ENCODE results near the gene SLC6A4. TPM values are rescaled to one million over a fixed set of nuclear protein-coding genes. Genes with fewer than 3 reads are reported as not detected.

SLC6A4 gene
- total and polyA plus RNA-seq, 2 of the 8 experiments (the other 6 are each of a cell fraction or from before 2014, with no cell fraction given), result 0.09 to 0.33 TPM

DNA sequence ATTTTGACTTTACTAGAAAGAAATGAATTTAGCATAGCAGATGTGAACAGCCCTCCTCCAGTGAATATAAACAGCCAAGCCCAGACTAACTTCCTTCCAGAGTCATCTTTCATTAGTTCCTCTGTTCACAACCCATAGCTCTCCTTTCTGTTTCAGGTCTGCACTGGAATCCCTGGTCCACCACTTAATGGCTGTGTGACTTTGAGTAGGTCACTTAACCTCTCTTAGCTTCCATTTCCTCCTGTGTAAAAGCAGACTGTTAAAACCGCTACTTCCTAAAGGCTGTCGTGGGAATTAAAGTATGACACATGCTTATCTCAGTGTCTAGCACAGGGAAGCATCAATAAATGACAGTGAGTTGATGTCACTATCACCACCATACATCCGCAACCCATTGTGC lies 7.5 kb downstream of the SLC6A4 start:
- H4K8ac ChIP-seq (ENCODE audit: extremely low read depth, insufficient read depth, low read length), result no peak overlapping the region
- H4K5ac ChIP-seq (ENCODE audit: insufficient read length, low read depth, low read length), result no peak overlapping the region
- 89% methylated on average over 3 of the region's 3 CpGs; no CpG with 5 or more reads in 1 of the 2 experiments for WGBS, 2 experiments (ENCODE audit: extremely low coverage in 1 of 2, insufficient coverage in 1 of 2, insufficient read length in 1 of 2, insufficient replicate concordance in 2 of 2, low coverage in 1 of 2, low lambda C conversion rate in 2 of 2, missing lambda C conversion rate in 1 of 2)
- no peaks in the 10 kb centered on the region for H4K20me1 ChIP-seq (replicated peaks in 1 of 2; ENCODE audit: control insufficient read depth in 1 of 2, insufficient read depth in 2 of 2, low read length in 2 of 2)
- no peak overlapping the region for H2AFZ ChIP-seq (ENCODE audit: low read length)
- no peak overlapping the region for H3K9ac ChIP-seq (replicated peaks in 1 of 4; ENCODE audit: extremely low read depth in 1 of 4, low read depth in 3 of 4, low read length in 3 of 4)
- H3K79me1 ChIP-seq (ENCODE audit: low read depth, low read length), result no peaks in the 10 kb centered on the region
- no peak overlapping the region for H4K91ac ChIP-seq (replicated peaks; ENCODE audit: insufficient read length, low read length)
- no peak overlapping the region for H3K4me3 ChIP-seq (ENCODE audit: extremely low read depth in 1 of 4, insufficient read depth in 2 of 4, low read depth in 3 of 4, low read length in 4 of 4)
- peaks cover 0 to 6% (median 2%) of the 10 kb centered on the region in 4 experiments; a peak in 4 of 7 replicates for H3K27me3 ChIP-seq (replicated peaks in 1 of 4; ENCODE audit: control insufficient read depth in 3 of 4, extremely low read depth in 1 of 4, insufficient read depth in 3 of 4, low read length in 3 of 4)
- no peak overlapping the region for H3K4me2 ChIP-seq (ENCODE audit: insufficient read depth in 1 of 2, low read depth in 2 of 2, low read length in 2 of 2)
- no peak overlapping the region for H2BK120ac ChIP-seq (replicated peaks; ENCODE audit: low read depth, low read length)
- no peak overlapping the region for H3K56ac ChIP-seq (replicated peaks; ENCODE audit: insufficient read length, low read depth, low read length)
- H3K18ac ChIP-seq (ENCODE audit: extremely low read depth, low read length), result no peak overlapping the region
- H3K27ac ChIP-seq (ENCODE audit: low read depth, low read length), result no peak overlapping the region
- TF ChIP-seq EZH2 (IDR thresholded peaks at IDR 0.05; ENCODE audit: low read depth, low read length, severe bottlenecking), result no peak
- no peak for TF ChIP-seq RBBP5 (IDR thresholded peaks at IDR 0.05; ENCODE audit: borderline replicate concordance, low read depth, low read length)
- TF ChIP-seq SIN3A (conservative IDR thresholded peaks at IDR 0.05 in 1 of 2, IDR thresholded peaks at IDR 0.05 in 1 of 2; ENCODE audit: low read depth in 1 of 2, low read length in 2 of 2), result no peak
- no peak for TF ChIP-seq SP4 (IDR thresholded peaks at IDR 0.05; ENCODE audit: low read length)
- no peak for TF ChIP-seq KDM4A (IDR thresholded peaks at IDR 0.05; ENCODE audit: low read depth, low read length, severe bottlenecking)
- no peak for TF ChIP-seq SIRT6 (IDR thresholded peaks at IDR 0.05; ENCODE audit: low read length)
- no peak for TF ChIP-seq HDAC2 (IDR thresholded peaks at IDR 0.05; ENCODE audit: borderline replicate concordance in 1 of 2, low read depth in 2 of 2, low read length in 2 of 2)
- TF ChIP-seq RNF2 (IDR thresholded peaks at IDR 0.05; ENCODE audit: borderline replicate concordance, low read depth, low read length, missing control alignments, poor library complexity, severe bottlenecking), result no peak
- TF ChIP-seq SP2 (IDR thresholded peaks at IDR 0.05; ENCODE audit: low read length), result no peak
- no peak for TF ChIP-seq BRCA1 (IDR thresholded peaks at IDR 0.05; ENCODE audit: low read depth, low read length)
- H2BK5ac ChIP-seq (ENCODE audit: low read depth, low read length), result no peak overlapping the region
- H3K9me3 ChIP-seq (ENCODE audit: insufficient read depth in 2 of 2, low read depth in 1 of 2, low read length in 1 of 2), result no peaks in the 10 kb centered on the region
- POLR2A ChIA-PET (ENCODE audit: partially characterized antibody), result no interaction called here
- H3K36me3 ChIP-seq (ENCODE audit: control insufficient read depth in 2 of 4, insufficient read depth in 4 of 4, low read length in 3 of 4), result no peaks in the 10 kb centered on the region
- H3K4me1 ChIP-seq (replicated peaks in 1 of 4; ENCODE audit: control insufficient read depth in 3 of 4, insufficient read depth in 4 of 4, low read length in 3 of 4), result 0 out of 7 replicates have a peak, but pooled peaks cover 0 to 2% (median 0%) of the 10 kb centered on the region in 4 experiments
- no peak overlapping the region for H2BK12ac ChIP-seq (ENCODE audit: low read depth, low read length)
- CTCF ChIA-PET (ENCODE audit: partially characterized antibody), result no interaction called here
- no peaks in the 10 kb centered on the region for H3K79me2 ChIP-seq (ENCODE audit: control insufficient read depth in 1 of 2, insufficient read depth in 2 of 2, low read length in 2 of 2)
- H2BK20ac ChIP-seq (ENCODE audit: low read length), result no peak overlapping the region
- H3K23ac ChIP-seq (ENCODE audit: insufficient read length), result no peak overlapping the region
- H2AK5ac ChIP-seq (ENCODE audit: low read depth, low read length), result no peak overlapping the region
- H2BK15ac ChIP-seq (ENCODE audit: low read length), result no peak overlapping the region
- no peak for FAIRE-seq
- DNase-seq (ENCODE audit: low read depth in 1 of 2, low spot score in 2 of 2), result no peak
- no peak overlapping the region for H3K14ac ChIP-seq (ENCODE audit: insufficient read length)
- no peak overlapping the region for H3K4ac ChIP-seq (replicated peaks; ENCODE audit: insufficient read length, low read depth, low read length)
- H3K23me2 ChIP-seq (ENCODE audit: low read depth, low read length), result no peaks in the 10 kb centered on the region

Measured in H1 (cell line).